Left hindlimb (tissue), 1 donor: Measurements from ENCODE around the gene CPB2.

Experiments
- DNase-seq: peaks from one replicate; pipeline ENCODE4 v3.0.0-alpha.2; 2018

The CPB2 gene

GRCh38 chr13:46045424-46045823, 59.4 kb downstream of the CPB2 start:
- no peak for DNase-seq

- DNase-seq, result no peak
Measured at GRCh38 chr13:46043647-46044046, 61.2 kb downstream of the CPB2 start.

GRCh38 chr13:46041419-46041839, 63.4 kb downstream of the CPB2 start:
- DNase-seq, result no peak

GRCh38 chr13:46040763-46041162, 64.1 kb downstream of the CPB2 start:
- DNase-seq, result no peak

- DNase-seq, result no peak
Measured at GRCh38 chr13:46039411-46040182, 65.2 kb downstream of the CPB2 start.

GRCh38 chr13:46038296-46038695, 66.5 kb downstream of the CPB2 start:
- no peak for DNase-seq

- no peak for DNase-seq
Measured at GRCh38 chr13:46035066-46035465, 69.8 kb downstream of the CPB2 start.

- no peak for DNase-seq
Measured at GRCh38 chr13:46032341-46032740, 72.5 kb downstream of the CPB2 start.

GRCh38 chr13:46031581-46032263, 73.1 kb downstream of the CPB2 start:
- no peak for DNase-seq

GRCh38 chr13:46025157-46025556, 79.7 kb downstream of the CPB2 start:
- no peak for DNase-seq

GRCh38 chr13:46022481-46022880, 82.4 kb downstream of the CPB2 start:
- no peak for DNase-seq

GRCh38 chr13:46016216-46016615, 88.6 kb downstream of the CPB2 start:
- DNase-seq, result no peak

- no peak for DNase-seq
Measured at GRCh38 chr13:46015366-46015765, 89.5 kb downstream of the CPB2 start.

GRCh38 chr13:46012404-46012803, 92.4 kb downstream of the CPB2 start:
- no peak for DNase-seq

GRCh38 chr13:46010148-46010547, 94.7 kb downstream of the CPB2 start:
- no peak for DNase-seq

- no peak for DNase-seq
Measured at GRCh38 chr13:46008631-46009030, 96.2 kb downstream of the CPB2 start.

- no peak for DNase-seq
Measured at GRCh38 chr13:46006688-46007452, 98.0 kb downstream of the CPB2 start.

- DNase-seq, result no peak
Measured at GRCh38 chr13:46004491-46004890, 100.3 kb downstream of the CPB2 start.
